ENCODE results near the gene DHX36. TPM values are rescaled to one million over a fixed set of nuclear protein-coding genes. Genes with fewer than 3 reads are reported as not detected.

The DHX36 gene
- total and polyA plus RNA-seq, 2 of the 4 experiments (the other 2 are of a cell fraction) = 27.1 to 30.2 TPM

- Histone ChIP-seq H4K91ac (ENCODE audit: insufficient read depth, low read depth, low read length) (no peak overlapping the region), H4K8ac (ENCODE audit: low read depth in 2 of 2, low read length in 2 of 2) (no peak overlapping the region), H4K20me1 (ENCODE audit: insufficient read depth, low read length) (no peaks in the 10 kb centered on the region), H3K27me3 (ENCODE audit: control insufficient read depth, insufficient read depth, low read length) (no peaks in the 10 kb centered on the region), H3K27ac (ENCODE audit: insufficient read depth, low read length) (no peak overlapping the region), H2BK15ac (ENCODE audit: low read depth, low read length) (no peak overlapping the region), H2BK120ac (ENCODE audit: low read depth, low read length) (no peak overlapping the region), H2BK20ac (ENCODE audit: low read depth, low read length) (no peak overlapping the region), H2BK5ac (ENCODE audit: low read depth, low read length, poor library complexity, severe bottlenecking) (no peak overlapping the region), H3K23ac (ENCODE audit: low read depth, low read length) (no peak overlapping the region), H3K4me3 (ENCODE audit: insufficient read depth, low read depth, low read length) (no peak overlapping the region), H3K4me1 (ENCODE audit: control insufficient read depth, insufficient read depth, low read length) (no peaks in the 10 kb centered on the region), H2AK5ac (ENCODE audit: low read depth, low read length) (no peak overlapping the region), H3K4ac (ENCODE audit: low read depth, low read length) (no peak overlapping the region), H3K14ac (replicated peaks; ENCODE audit: low read depth, low read length) (no peak overlapping the region), H4K5ac (ENCODE audit: low read depth, low read length) (no peak overlapping the region), H3K18ac (ENCODE audit: low read depth, low read length) (no peak overlapping the region), H2AFZ (replicated peaks; ENCODE audit: low read length, poor library complexity) (no peak overlapping the region), H3K9me3 (ENCODE audit: control insufficient read depth, insufficient read depth, low read length) (no peaks in the 10 kb centered on the region), H3K36me3 (ENCODE audit: control insufficient read depth, insufficient read depth, low read length) (peaks cover 22% of the 10 kb centered on the region), H3K9me1 (ENCODE audit: insufficient read depth, low read length) (no peaks in the 10 kb centered on the region), H3K56ac (ENCODE audit: extremely low read depth, insufficient read depth, low read length) (no peak overlapping the region), H3K9ac (ENCODE audit: low read depth, low read length) (no peak overlapping the region), H3K4me2 (ENCODE audit: low read depth, low read length) (no peak overlapping the region), H2AK9ac (replicated peaks; ENCODE audit: low read depth, low read length, poor library complexity) (no peak overlapping the region), H3K79me1 (ENCODE audit: low read depth in 1 of 2, low read length in 2 of 2) (no peaks in the 10 kb centered on the region; a peak in 1 of 4 replicates)
- ChIA-PET POLR2A (ENCODE audit: unreplicated experiment) (no interaction called here), CTCF (no interaction called here)
- WGBS, 2 experiments (ENCODE audit: extremely low coverage in 2 of 2, insufficient read length in 1 of 2) = no CpG with 5 or more reads among the region's 2 CpGs
- dilution Hi-C loops (cut with HindIII; ENCODE audit: low sequenced_read_pairs, unreplicated experiment) (no loop called here), intact Hi-C loops (cut with micrococcal nuclease) (no loop called here), in situ Hi-C loops (cut with MboI; ENCODE audit: low sequenced_read_pairs) (no loop called here)
- no peak for TF ChIP-seq POLR2A (IDR thresholded peaks at IDR 0.05; ENCODE audit: low read depth, low read length)
- no peak for TF ChIP-seq FOS (IDR thresholded peaks at IDR 0.05; ENCODE audit: low read depth, low read length)
- no peak for TF ChIP-seq MXI1 (IDR thresholded peaks at IDR 0.05; ENCODE audit: borderline replicate concordance, low read depth, low read length)
- TF ChIP-seq RCOR1 (IDR thresholded peaks at IDR 0.05; ENCODE audit: insufficient replicate concordance, low read length) = no peak
- TF ChIP-seq RFX5 (IDR thresholded peaks at IDR 0.05; ENCODE audit: low read depth, low read length) = no peak
- TF ChIP-seq USF2 (IDR thresholded peaks at IDR 0.05; ENCODE audit: low read depth, low read length) = no peak
- TF ChIP-seq BHLHE40 (IDR thresholded peaks at IDR 0.05; ENCODE audit: low read depth, low read length) = no peak
- TF ChIP-seq ELK1 (IDR thresholded peaks at IDR 0.05; ENCODE audit: borderline replicate concordance, low read depth, low read length) = no peak
- no peak for TF ChIP-seq CTCF (conservative IDR thresholded peaks at IDR 0.05; ENCODE audit: low read depth, low read length)
- TF ChIP-seq MAFK (IDR thresholded peaks at IDR 0.05; ENCODE audit: low read depth, low read length) = no peak
- TF ChIP-seq MAZ (IDR thresholded peaks at IDR 0.05; ENCODE audit: borderline replicate concordance, low read depth, low read length) = no peak
- no peak for TF ChIP-seq NFE2L2 (IDR thresholded peaks at IDR 0.05; ENCODE audit: low read depth, low read length)
- no peak for TF ChIP-seq CHD1 (IDR thresholded peaks at IDR 0.05; ENCODE audit: low read depth, low read length)
- no peak for TF ChIP-seq RAD21 (IDR thresholded peaks at IDR 0.05; ENCODE audit: low read length)
- no peak for TF ChIP-seq CEBPB (IDR thresholded peaks at IDR 0.05; ENCODE audit: low read depth, low read length)
- no peak for TF ChIP-seq SMC3 (IDR thresholded peaks at IDR 0.05; ENCODE audit: low read depth, low read length)
- ATAC-seq (ENCODE audit: low read depth) (no peak), DNase-seq (no peak)
- no TSS peak for BruUV-seq (replicated peaks)
These were observed 39.1 kb downstream of the DHX36 start for GRCh38 chr3:154285221-154285620.

All from IMR-90 (cell line).